SK-N-SH treated with all-trans-retinoic acid at 6 μM for 48 hours (cell line): Measurements from ENCODE around the gene GARIN1A.
"Not testable (repeated sequence)": the region's sequence is repeated elsewhere in the genome, so short reads cannot be mapped to it uniquely, and the experiment has no call there.

Experiments used
- ATAC-seq: fragments of 200-7000 bp; cut with Tn5 transposase; 3 replicates; pipeline ENCODE4 v1.9.1; 2020; ENCODE audit warnings: mild to moderate bottlenecking, moderate library complexity
- ARNTL ChIP-seq: fragments of 450-650 bp; formaldehyde crosslinking; IDR thresholded peaks from 2 replicates; pipeline ENCODE4 v1.5.0; 2020; ENCODE audit warnings: low read depth, mild to moderate bottlenecking, moderate library complexity, borderline replicate concordance
- CSDC2 ChIP-seq: fragments of 250-450 bp; sonication (Bioruptor Pico); IDR thresholded peaks from 2 replicates; pipeline ENCODE4 v1.5.0; 2020; ENCODE audit warnings: mild to moderate bottlenecking, moderate library complexity
- ESRRG ChIP-seq: fragments of 250-450 bp; sonication (Bioruptor Pico); IDR thresholded peaks from 2 replicates; pipeline ENCODE4 v1.6.1; 2021; ENCODE audit warnings: mild to moderate bottlenecking
- GLIS3 ChIP-seq: fragments of 250-450 bp; sonication (Bioruptor Pico); IDR thresholded peaks from 2 replicates; pipeline ENCODE4 v1.5.0; 2020; ENCODE audit warnings: mild to moderate bottlenecking, moderate library complexity
- OSR1 ChIP-seq: fragments of 250-450 bp; sonication (Bioruptor Pico); IDR thresholded peaks from 2 replicates; pipeline ENCODE4 v1.8.0; 2022; ENCODE audit warnings: moderate library complexity, mild to moderate bottlenecking, inconsistent platforms
- RARB ChIP-seq: fragments of 250-450 bp; sonication (Bioruptor Pico); IDR thresholded peaks from 2 replicates; pipeline ENCODE4 v1.8.0; 2021; ENCODE audit warnings: mild to moderate bottlenecking, moderate library complexity
- SNAI2 ChIP-seq: fragments of 250-450 bp; sonication (Bioruptor Pico); IDR thresholded peaks from 2 replicates; pipeline ENCODE4 v1.5.0; 2020; ENCODE audit warnings: mild to moderate bottlenecking, moderate library complexity
- TCF4 ChIP-seq: fragments of 250-450 bp; sonication (Bioruptor Pico); IDR thresholded peaks from 2 replicates; pipeline ENCODE4 v1.8.0; 2021; ENCODE audit warnings: mild to moderate bottlenecking, moderate library complexity, borderline replicate concordance
- ZC3H10 ChIP-seq: fragments of 250-450 bp; sonication (Bioruptor Pico); IDR thresholded peaks from 2 replicates; pipeline ENCODE4 v1.5.1; 2021; ENCODE audit warnings: mild to moderate bottlenecking, moderate library complexity
- ZFP3 ChIP-seq: fragments of 250-450 bp; sonication (Bioruptor Pico); IDR thresholded peaks from 2 replicates; pipeline ENCODE4 v1.5.0; 2020; ENCODE audit warnings: mild to moderate bottlenecking, moderate library complexity
- ZFP30 ChIP-seq: fragments of 450-650 bp; formaldehyde crosslinking; IDR thresholded peaks from 2 replicates; pipeline ENCODE4 v1.5.0; 2022; ENCODE audit warnings: mild to moderate bottlenecking, moderate library complexity
- ZNF70 ChIP-seq: fragments of 450-650 bp; formaldehyde crosslinking; IDR thresholded peaks from 2 replicates; pipeline ENCODE4 v1.5.0; 2020; ENCODE audit warnings: mild to moderate bottlenecking, moderate library complexity
- ZNF8 ChIP-seq: fragments of 450-650 bp; formaldehyde crosslinking; IDR thresholded peaks from 2 replicates; pipeline ENCODE4 v1.5.0; 2020; ENCODE audit warnings: mild to moderate bottlenecking, moderate library complexity
- TF ChIP-seq, protein P1 (sequence below): fragments of 250-450 bp; sonication (Bioruptor Pico); IDR thresholded peaks from 2 replicates; pipeline ENCODE4 v1.5.0; 2020; ENCODE audit warnings: mild to moderate bottlenecking, moderate library complexity
- TF ChIP-seq, protein P2 (sequence below): fragments of 250-450 bp; sonication (Bioruptor Pico); IDR thresholded peaks from 2 replicates; pipeline ENCODE4 v1.8.0; 2021; ENCODE audit warnings: low read depth, mild to moderate bottlenecking, moderate library complexity, borderline replicate concordance
- TF ChIP-seq, protein P3 (sequence below): fragments of 250-450 bp; sonication (Bioruptor Pico); IDR thresholded peaks from 2 replicates; pipeline ENCODE4 v1.5.1; 2021; ENCODE audit warnings: mild to moderate bottlenecking, moderate library complexity

The GARIN1A gene

DNA sequence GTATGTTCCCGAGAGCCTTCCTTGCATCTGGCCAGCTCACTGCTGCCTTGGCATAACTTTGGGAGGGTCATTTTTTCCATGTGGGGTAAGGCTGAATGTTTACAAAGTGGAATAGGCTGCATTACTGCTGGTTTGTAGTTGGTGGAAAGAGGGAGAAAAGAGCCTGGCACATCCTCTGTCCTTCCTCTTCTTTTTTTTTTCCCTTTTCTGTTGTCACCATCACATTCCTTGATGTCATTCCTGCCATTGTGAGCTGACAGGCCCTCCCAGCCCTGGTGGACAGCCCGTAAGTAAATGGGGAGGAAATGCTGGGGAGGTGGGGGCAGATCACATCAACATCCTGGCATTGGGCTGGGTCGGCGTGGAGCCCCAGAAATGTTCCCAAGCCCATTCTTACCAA is at the start of gene GARIN1A:
Gene GARIN1A, plus strand, starts transcription at position 301 of the 400 bp plus-strand sequence. CDS start 106 bp downstream, outside the sequence.
- TF ChIP-seq RARB = no peak
- TF ChIP-seq, protein P1, sequence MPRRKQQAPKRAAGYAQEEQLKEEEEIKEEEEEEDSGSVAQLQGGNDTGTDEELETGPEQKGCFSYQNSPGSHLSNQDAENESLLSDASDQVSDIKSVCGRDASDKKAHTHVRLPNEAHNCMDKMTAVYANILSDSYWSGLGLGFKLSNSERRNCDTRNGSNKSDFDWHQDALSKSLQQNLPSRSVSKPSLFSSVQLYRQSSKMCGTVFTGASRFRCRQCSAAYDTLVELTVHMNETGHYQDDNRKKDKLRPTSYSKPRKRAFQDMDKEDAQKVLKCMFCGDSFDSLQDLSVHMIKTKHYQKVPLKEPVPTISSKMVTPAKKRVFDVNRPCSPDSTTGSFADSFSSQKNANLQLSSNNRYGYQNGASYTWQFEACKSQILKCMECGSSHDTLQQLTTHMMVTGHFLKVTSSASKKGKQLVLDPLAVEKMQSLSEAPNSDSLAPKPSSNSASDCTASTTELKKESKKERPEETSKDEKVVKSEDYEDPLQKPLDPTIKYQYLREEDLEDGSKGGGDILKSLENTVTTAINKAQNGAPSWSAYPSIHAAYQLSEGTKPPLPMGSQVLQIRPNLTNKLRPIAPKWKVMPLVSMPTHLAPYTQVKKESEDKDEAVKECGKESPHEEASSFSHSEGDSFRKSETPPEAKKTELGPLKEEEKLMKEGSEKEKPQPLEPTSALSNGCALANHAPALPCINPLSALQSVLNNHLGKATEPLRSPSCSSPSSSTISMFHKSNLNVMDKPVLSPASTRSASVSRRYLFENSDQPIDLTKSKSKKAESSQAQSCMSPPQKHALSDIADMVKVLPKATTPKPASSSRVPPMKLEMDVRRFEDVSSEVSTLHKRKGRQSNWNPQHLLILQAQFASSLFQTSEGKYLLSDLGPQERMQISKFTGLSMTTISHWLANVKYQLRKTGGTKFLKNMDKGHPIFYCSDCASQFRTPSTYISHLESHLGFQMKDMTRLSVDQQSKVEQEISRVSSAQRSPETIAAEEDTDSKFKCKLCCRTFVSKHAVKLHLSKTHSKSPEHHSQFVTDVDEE (CRISPR knock-in tag) = no peak
- no peak for TF ChIP-seq ARNTL (CRISPR knock-in tag)
- TF ChIP-seq, protein P2, sequence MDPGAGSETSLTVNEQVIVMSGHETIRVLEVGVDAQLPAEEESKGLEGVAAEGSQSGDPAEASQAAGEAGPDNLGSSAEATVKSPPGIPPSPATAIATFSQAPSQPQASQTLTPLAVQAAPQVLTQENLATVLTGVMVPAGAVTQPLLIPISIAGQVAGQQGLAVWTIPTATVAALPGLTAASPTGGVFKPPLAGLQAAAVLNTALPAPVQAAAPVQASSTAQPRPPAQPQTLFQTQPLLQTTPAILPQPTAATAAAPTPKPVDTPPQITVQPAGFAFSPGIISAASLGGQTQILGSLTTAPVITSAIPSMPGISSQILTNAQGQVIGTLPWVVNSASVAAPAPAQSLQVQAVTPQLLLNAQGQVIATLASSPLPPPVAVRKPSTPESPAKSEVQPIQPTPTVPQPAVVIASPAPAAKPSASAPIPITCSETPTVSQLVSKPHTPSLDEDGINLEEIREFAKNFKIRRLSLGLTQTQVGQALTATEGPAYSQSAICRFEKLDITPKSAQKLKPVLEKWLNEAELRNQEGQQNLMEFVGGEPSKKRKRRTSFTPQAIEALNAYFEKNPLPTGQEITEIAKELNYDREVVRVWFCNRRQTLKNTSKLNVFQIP (CRISPR knock-in tag) = no peak
- TF ChIP-seq ESRRG (CRISPR knock-in tag) = no peak
- TF ChIP-seq CSDC2 (CRISPR knock-in tag) = no peak
- no peak for TF ChIP-seq SNAI2
- TF ChIP-seq ZNF8 (CRISPR knock-in tag) = no peak
- no peak for TF ChIP-seq ZFP30 (CRISPR knock-in tag)
- TF ChIP-seq GLIS3 (CRISPR knock-in tag) = no peak
- TF ChIP-seq ZFP3 (CRISPR knock-in tag) = no peak
- TF ChIP-seq OSR1 (CRISPR knock-in tag) = no peak
- TF ChIP-seq TCF4 (CRISPR knock-in tag) = no peak
- no peak for TF ChIP-seq ZC3H10 (CRISPR knock-in tag)
- TF ChIP-seq, protein P3, sequence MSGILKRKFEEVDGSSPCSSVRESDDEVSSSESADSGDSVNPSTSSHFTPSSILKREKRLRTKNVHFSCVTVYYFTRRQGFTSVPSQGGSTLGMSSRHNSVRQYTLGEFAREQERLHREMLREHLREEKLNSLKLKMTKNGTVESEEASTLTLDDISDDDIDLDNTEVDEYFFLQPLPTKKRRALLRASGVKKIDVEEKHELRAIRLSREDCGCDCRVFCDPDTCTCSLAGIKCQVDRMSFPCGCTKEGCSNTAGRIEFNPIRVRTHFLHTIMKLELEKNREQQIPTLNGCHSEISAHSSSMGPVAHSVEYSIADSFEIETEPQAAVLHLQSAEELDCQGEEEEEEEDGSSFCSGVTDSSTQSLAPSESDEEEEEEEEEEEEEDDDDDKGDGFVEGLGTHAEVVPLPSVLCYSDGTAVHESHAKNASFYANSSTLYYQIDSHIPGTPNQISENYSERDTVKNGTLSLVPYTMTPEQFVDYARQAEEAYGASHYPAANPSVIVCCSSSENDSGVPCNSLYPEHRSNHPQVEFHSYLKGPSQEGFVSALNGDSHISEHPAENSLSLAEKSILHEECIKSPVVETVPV (CRISPR knock-in tag) = no peak
- TF ChIP-seq ZNF70 = no peak
- no peak for ATAC-seq

DNA sequence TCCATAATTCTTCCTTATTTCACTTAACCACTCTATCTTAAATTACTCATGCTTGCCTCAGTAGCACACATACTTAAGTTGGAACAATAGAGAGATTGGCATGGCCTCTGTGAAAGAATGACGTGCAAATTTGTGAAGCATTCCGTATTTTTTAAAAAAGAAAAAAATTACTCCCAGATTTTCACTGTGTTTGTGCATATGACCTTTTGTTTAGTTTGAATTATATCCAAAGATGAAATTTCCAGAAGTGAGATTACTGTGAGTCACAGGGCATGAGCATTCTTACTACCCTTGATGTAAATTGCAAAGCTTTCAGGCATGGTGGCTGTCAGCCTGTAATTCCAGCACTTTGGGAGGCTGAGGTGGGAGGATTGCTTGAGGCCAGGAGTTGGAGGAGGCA is 45.0 kb upstream of the GARIN1A start:
- ATAC-seq = not testable (repeated sequence)

DNA sequence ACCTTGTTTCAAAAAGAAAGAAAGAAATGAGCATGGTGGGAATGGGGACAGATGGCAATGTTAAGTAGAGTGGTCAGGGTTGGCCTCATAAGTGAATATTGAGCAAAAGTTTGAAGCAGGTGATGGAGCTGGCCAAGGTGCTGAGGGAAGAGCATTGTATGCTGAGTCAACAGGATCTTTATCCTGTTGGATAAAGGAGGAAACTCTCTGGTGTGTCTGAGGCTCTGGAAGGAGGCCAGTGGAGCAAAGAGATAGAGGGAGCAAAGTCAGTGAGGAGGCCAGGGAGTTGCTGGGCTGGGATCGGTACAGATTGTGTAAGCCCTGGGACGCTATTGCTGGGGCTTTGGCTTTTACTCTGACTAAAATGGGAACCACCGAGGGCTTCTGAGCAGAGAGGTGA is 38.2 kb upstream of the GARIN1A start:
- not testable (repeated sequence) for ATAC-seq

DNA sequence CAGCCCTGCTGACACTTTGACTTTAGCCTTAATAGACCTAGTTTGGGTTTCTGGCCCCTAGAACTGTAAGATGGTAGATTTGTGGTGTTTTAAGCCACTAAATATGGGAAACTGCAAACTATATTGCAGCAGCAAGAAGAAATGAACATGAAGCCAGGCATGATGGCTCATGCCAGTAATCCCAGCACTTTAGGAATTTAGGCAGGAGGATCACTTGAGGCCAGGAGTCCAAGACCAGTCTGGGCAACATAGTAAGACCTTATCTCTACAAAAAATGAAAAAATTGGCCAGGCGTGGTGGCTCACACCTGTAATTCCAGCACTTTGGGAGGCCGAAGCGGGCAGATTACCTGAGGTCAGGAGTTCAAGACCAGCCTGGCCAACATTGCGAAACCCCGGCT is 26.9 kb upstream of the GARIN1A start:
- ATAC-seq = not testable (repeated sequence)

DNA sequence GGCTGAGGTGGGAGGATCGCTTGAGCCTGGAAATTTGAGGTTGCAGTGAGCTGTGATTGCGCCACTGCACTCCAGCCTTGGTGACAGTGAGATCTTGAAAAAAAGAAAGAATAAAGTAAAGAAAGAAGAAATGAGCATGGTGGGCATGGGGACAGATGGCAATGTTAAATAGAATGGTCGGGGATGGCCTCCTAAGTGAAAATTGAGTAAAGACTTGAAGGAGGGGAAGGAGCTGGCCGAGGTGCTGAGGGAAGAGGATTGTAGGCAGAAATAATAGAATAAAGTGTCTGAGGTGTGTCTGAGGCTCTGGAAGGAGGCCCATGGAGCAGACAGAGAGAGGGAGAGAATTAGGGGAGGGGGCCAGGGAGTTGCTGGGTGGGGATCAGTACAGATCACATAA is 26.2 kb upstream of the GARIN1A start:
- not testable (repeated sequence) for ATAC-seq

DNA sequence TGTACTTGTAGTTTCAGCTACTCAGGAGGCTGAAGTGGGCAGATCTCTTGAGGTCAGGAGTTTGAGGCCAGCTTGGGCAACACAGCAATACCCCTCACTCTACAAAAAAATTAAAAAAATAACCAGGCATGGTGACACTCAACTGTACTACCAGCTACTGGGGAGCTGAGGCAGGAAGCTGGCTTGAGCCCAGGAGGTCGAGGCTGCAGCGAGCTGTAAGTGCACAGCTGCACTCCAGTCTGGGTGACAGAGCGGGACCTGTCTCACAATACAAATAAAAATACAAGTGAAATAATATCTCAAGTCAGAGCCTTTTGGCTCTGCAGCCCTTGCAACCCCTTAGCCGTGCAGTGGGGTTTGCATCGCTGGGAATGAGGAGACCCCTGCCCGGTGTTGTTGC is 25.2 kb upstream of the GARIN1A start:
- ATAC-seq = not testable (repeated sequence)

DNA sequence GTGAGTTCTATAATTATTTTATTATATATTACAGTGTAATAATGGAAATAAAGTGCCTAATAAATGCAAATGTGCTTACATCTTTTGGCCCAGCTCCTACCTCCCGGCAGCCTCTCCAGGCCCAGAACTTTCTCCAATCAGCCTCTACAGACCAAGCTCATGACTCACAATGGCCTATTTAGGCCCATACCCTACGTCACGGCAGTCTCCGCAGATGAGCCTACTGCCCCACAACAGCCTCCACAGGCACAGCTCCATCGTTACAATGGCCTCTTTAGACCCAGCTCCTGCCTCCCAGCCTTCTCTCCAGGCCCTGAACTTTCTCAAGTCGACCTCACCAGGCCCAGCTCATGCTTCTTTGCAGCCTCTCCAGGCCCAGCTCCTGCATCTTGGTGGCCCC is 21.0 kb upstream of the GARIN1A start:
- ATAC-seq = not testable (repeated sequence)

DNA sequence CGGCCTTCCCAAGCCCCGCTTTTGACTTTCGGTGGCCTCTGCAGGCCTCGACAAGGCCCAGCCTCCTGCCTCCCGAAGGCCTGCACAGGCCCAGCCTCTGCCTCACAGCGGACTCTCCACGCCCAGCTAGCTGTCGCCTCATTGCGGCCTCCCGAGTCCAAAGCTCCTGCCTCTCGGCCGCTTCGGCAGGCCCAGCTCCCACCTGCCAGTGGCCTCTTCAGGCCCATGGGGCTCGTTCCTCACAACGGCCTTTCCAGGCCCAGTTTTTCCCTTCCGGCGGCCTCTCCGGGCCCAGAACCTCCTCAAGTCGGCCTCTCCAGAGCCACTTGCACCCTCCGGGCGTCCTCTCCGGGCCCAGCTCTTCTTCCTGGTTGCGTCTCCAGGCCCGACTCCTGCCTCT is 19.5 kb upstream of the GARIN1A start:
- not testable (repeated sequence) for ATAC-seq

DNA sequence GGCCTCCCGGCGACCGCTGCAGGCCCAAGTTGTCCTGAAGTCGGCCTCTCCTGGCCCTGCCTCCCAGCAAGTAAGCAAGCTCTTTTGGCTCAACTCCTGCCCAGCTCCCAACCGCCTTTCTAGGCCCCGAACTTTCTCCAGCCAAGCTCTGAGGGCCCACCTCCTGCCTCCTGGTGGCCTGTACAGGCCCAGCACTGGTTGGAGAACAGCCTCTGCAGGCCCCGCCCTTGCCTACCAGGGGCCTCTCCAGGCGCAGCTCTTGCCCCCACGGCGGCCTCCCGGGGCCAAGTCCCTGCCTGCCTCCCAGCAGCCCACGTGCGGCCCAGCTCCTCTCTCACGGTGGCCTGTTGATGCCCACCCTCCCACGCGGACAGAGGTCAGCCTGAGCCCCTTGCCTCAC is 18.9 kb upstream of the GARIN1A start:
- not testable (repeated sequence) for ATAC-seq

DNA sequence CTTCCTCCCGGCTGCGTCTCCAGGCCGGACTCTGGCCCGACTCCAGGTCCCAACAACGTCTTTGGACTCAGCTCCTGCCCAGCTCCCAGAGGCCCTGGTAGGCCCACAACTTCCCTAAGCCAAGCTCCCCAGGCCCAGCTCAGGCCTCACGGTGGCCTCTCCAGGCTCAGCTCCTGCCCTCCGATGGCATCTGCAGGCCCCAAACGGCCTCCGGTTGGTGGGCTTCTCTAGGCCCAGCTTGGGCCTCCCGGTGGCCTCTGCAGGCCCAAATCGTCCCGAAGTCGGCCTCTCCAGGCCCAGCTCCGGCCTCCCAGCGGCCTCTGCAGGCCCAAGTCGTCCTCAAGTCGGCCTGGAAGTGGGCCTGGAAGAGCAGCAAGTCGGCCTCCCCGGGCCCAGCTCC is 18.0 kb upstream of the GARIN1A start:
- not testable (repeated sequence) for ATAC-seq

DNA sequence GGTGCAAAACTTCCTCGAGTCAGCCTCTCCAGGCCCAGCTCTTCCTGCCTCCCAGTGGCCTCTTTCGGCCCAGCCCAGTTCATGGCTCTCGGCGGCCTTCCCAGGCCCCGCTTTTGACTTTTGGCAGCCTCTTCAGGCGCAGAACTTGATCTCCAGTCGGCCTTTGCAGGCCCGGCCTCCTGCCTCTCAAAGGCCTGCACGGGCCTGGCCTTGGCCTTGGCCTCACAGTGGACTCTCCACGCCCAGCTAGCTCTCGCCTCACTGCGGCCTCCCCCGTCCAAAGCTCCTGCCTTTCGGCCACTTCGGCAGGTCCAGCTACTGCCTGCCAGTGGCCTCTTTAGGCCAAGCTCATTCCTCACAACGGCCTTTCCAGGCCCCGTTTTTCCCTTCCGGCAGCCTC is 17.6 kb upstream of the GARIN1A start:
- not testable (repeated sequence) for ATAC-seq

DNA sequence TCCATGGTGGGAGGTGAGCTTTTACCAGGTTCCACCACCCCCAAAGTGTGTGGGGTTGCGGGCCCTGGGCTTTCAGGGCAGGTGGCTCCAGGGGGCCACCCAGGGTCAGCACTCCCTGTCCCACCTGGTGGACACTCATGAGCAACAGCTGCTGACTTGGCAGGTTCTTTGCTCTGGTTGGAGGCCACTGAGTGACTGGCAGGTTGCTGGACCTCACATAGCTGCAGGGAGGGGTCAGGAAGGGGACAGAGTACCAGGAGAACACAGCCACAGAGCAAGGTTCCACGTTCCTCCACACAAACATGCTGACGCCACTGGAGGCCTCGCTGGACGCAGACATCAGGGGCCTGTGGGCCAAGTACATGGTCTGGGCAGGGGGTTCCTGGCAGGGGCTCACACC is 13.7 kb upstream of the GARIN1A start:
- peak; percentile 37; the same call in 2 of the 3 replicates for ATAC-seq
